Inflammatory macrophage treated with lipopolysaccharide for 1 hour (primary cell): ENCODE results near the gene LIPK.
A peak's percentile ranks its signal among the peaks of the same experiment; 100 is the strongest.

Experiments used
- DNase-seq, 2 donors: peaks; one replicate each; pipeline ENCODE4 v3.0.0-alpha.2; 2020 to 2022

LIPK gene

DNA sequence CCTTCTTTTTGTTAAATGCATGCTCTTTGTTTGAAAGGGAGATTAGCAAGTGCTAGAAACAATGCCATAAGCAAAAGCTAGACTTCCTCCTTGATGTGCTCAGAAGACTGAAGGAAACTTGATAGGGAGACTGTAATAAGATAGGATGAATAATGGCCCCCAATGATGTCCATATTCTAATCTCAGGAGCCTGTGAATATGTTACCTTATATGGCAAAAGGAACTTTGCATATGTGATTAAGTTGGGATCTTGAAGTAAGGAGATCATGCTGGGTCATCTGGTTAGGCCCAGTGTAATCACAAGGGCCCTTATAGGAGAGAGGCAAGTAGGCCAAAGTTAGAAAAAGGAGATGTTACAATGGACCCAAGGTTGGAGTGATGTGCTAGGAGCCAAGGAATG, 82.9 kb downstream of the LIPK start:
- DNase-seq, result no peak

DNA sequence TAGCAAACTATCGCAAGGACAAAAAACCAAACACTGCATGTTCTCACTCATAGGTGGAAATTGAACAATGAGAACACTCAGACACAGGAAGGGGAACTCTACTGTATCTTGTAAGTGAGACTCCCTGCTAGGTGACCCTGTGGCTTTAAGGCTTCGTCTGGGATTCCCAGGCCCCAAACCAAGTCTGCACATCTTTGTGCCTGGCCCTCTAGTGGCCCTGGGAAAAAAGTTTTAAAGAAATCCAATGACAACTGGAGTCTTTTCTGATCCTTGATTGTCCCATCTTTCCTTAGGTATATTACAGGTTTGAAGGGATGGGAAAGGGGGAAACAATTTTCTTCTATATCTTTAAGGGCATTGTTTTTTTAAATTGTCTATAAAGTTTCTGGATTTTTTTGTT, 85.9 kb downstream of the LIPK start:
- peak; percentile 44 to 52 for DNase-seq

DNA sequence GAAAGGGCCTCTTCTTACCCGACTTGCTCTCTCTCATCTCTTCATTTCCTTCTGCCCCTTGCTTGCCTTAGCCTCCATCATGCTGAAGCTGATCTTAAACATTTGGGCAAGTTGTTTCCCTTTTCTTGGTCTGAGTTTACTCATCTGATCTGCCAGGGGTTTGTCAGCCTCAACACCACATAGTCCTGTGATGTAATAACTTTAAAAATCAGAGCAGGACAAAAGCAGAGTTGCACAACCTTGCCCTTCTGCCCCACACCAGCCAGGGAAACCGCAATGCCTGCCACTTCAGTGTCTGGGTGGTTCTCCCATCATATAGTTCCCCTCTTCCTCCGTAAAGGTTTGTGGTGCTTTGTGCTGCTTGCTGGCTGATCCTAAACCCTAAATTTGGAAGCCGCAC, 86.6 kb downstream of the LIPK start:
- peak; percentile 86 to 89 for DNase-seq

DNA sequence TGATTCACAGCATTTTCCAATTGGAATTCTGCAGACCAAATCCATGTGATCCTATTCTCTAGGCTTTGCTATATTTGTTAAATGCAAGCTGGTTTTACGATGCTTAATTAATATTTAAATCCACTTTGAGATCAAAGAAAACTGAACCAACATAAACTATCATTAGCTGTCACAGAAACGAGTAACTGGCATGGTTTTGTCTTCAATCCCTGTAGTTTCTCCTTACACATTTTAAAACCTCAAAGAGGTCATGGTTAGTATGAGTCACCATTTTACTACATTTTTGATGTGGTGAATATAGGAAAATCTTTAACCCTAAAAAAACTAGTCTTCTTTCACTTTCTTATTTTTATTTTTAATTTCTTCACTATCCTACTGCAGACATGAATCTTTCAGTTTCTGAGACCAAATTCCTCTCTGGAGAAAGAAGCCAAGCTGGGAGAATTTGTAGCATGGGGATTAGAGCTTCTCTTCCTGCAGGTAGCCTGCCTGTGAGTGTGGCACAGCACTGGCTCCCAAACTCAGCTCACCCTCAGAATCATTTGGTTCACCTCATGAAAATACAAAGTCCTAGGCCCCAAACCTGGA, 87.8 kb downstream of the LIPK start:
- DNase-seq, result peak; percentile 15 to 37

DNA sequence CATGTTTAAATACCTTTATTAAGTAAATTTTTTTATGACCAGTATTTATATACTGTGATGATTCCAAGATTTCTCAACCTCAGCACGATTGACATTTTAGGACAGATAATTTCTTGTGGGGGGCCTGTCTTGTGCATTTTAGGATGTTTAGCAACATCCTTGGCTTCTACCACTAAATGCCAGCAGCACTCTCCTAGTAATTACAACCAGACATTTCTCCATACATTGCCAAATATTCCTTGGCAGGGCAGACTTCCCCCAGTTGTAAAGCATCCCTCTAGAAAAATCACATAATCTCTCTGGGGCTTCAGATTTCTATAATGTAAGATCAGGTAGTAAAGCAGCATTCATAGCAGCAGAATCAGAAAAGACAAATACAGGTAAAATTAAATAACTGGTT, 88.7 kb downstream of the LIPK start:
- DNase-seq, result no peak

DNA sequence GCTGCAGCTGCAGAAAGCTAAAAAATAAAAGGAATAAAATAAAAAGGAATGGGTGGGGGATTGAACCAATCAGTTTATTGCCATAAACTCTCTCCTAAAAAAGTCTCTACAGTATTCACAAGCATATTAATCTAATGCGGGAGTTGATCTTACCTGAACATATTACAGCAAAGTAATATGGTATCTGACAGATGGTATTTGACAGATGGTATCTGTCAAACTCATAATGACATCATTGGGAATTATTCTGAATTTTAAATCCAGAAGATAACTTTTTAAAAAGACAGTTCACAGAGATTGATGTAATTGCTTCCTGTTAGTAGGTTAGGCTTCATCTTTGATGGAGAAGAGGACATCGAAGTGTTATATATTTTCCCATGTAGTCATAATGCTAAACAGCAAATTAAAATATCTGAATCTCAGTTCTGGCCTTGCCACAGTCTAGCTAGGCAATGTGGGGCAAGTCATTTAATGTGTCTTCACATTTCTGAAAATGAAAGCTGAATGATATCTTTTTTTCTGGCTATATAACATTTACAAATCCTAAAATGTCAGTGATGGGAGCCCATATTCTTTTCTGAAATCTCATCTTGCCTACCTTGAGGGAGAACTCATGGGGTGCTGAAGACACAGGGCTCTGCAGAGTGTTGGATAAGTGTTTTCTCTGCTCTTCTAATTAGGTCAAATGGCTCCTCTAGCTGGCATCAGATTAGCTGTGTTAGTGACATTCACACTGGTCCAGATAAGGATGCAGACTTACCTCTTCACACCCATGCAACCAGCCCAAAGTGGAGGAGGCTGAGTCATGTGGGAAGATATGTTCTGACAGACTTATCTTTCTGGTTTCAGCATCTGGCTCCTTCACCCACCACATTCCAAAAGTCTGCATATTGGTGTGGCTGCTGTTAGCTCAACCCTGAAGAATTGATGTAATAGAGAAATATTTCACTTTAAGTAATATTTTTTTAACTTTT, 94.4 kb downstream of the LIPK start:
- DNase-seq, result no peak
